Mucosa of descending colon (tissue), 3 donors: ENCODE results near the gene PYGO1. TPM values are rescaled to one million over a fixed set of nuclear protein-coding genes. Genes with fewer than 3 reads are reported as not detected.

Source experiments
- ATAC-seq: fragments of 200-7000 bp; cut with Tn5 transposase; one replicate; pipeline ENCODE4 v1.9.1; 2020; ENCODE audit warnings: mild to moderate bottlenecking, moderate library complexity
- DNase-seq, 3 donors: peaks; one replicate each; pipeline ENCODE4 v3.0.0-alpha.2; 2020
- H3K36me3 ChIP-seq: fragments of 200-600 bp; one replicate; pipeline ENCODE4 v1.8.0; 2021; ENCODE audit warnings: low read depth, mild to moderate bottlenecking
- H3K4me1 ChIP-seq: fragments of 200-600 bp; one replicate; pipeline ENCODE4 v1.8.0; 2021; ENCODE audit warnings: low read depth, mild to moderate bottlenecking
- H3K4me3 ChIP-seq: fragments of 200-600 bp; one replicate; pipeline ENCODE4 v1.8.0; 2021; ENCODE audit warnings: mild to moderate bottlenecking
- H3K9me3 ChIP-seq: fragments of 200-600 bp; one replicate; pipeline ENCODE4 v1.8.0; 2021; ENCODE audit warnings: mild to moderate bottlenecking
- intact Hi-C, 2 donors: fragments of 100-400 bp; cut with DNase I in 1 of 2; cut with micrococcal nuclease in 1 of 2; formaldehyde crosslinking; loops; one replicate each; pipeline versions ENCODE4 v1.11.0 to v1.11.1; 2022; cut with DNase I, micrococcal nuclease
- total RNA-seq, 3 donors: library from RNA; stranded (reverse); fragmentation: NEBNext Ultra II Directional in 2 of 3; extraction: Animal tissue kit (Norgen Biotek cat#: 25700) in 2 of 3; gene quantifications; one replicate each; pipeline versions ENCODE4 v1.2.1 to v1.2.4, GENCODE V29; 2021 to 2023
- TF ChIP-seq, protein P1 (sequence below): fragments of 200-600 bp; IDR thresholded peaks from one replicate; pipeline ENCODE4 v1.8.0; 2022; ENCODE audit warnings: antibody characterized with exemption, mild to moderate bottlenecking
- donor health status: DM: no; HTN: no; CAD: no; lungs with moderate emphysema.
- donor health status: DM: no; HTN: no; CAD: no.
- donor health status: DM: no; HTN: yes; CAD: no.

PYGO1 gene
- total RNA-seq, 3 donors from 2014 or later, result 1.0 to 21.3 (median 1.6) TPM

DNA sequence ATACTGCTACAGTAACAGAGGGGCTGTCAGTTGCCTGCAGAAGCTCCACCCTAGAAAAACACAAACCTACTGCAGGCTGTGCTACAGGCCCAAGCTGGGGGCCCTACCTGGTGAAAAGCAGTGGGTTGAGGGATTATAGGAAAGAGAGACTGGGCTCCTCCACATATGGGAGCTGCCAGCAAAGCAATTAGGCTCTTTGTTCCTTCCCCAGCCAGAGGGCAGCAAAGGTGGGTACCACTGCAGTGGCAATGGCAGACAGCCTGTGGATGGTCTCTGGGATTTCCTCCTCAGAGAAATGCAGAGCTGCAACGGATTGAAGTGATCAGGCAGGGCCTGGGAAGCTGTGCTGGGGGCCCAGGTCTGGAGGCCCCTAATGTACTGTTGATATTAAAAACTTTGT, 61.0 kb downstream of the PYGO1 start:
- H3K36me3 ChIP-seq, result no peaks in the 10 kb centered on the region
- H3K9me3 ChIP-seq, result no peaks in the 10 kb centered on the region
- TF ChIP-seq, protein P1, sequence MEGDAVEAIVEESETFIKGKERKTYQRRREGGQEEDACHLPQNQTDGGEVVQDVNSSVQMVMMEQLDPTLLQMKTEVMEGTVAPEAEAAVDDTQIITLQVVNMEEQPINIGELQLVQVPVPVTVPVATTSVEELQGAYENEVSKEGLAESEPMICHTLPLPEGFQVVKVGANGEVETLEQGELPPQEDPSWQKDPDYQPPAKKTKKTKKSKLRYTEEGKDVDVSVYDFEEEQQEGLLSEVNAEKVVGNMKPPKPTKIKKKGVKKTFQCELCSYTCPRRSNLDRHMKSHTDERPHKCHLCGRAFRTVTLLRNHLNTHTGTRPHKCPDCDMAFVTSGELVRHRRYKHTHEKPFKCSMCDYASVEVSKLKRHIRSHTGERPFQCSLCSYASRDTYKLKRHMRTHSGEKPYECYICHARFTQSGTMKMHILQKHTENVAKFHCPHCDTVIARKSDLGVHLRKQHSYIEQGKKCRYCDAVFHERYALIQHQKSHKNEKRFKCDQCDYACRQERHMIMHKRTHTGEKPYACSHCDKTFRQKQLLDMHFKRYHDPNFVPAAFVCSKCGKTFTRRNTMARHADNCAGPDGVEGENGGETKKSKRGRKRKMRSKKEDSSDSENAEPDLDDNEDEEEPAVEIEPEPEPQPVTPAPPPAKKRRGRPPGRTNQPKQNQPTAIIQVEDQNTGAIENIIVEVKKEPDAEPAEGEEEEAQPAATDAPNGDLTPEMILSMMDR, result no peak
- ATAC-seq (no peak), DNase-seq (no peak)
- H3K4me1 ChIP-seq, result no peaks in the 10 kb centered on the region
- no peak overlapping the region for H3K4me3 ChIP-seq
- intact Hi-C loops, result loop anchor here in 1 of 2 donors (5.0 kb wide), 1 partner anchor 115 kb away; no protein-coding TSS in a partner anchor

DNA sequence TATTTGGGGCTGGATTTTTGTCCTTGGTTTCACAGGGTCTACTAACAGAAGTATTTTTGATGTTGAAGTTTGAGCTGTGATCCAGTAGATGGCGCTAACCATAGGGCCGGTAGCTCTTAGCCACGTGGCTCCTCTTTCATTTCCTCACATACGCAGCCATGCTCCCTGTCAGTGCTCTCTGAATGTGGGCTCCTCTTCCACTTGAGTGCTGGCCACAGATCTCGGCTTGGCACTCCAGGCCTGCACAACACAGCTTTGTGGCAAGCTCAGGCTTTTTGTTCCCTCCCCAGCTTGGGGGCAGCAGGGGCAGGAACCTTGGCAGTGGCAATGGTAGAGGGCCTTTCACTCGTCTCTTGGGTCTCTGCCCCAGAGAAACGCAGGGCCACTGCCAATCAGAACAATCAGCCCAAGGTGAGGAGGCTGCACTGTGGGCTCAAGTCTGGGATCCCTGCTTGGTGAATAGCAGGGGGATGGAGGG, 61.5 kb downstream of the PYGO1 start:
- DNase-seq (peak in 1 of 3 donors; percentile 12), ATAC-seq (peak; percentile 81)
- Histone ChIP-seq H3K36me3 (no peaks in the 10 kb centered on the region), H3K4me3 (no peak overlapping the region), H3K4me1 (no peaks in the 10 kb centered on the region), H3K9me3 (no peaks in the 10 kb centered on the region)
- TF ChIP-seq, protein P1, result no peak
- intact Hi-C loops, result loop anchor here in 1 of 2 donors (5.0 kb wide), 1 partner anchor 116 kb away; no protein-coding TSS in a partner anchor

DNA sequence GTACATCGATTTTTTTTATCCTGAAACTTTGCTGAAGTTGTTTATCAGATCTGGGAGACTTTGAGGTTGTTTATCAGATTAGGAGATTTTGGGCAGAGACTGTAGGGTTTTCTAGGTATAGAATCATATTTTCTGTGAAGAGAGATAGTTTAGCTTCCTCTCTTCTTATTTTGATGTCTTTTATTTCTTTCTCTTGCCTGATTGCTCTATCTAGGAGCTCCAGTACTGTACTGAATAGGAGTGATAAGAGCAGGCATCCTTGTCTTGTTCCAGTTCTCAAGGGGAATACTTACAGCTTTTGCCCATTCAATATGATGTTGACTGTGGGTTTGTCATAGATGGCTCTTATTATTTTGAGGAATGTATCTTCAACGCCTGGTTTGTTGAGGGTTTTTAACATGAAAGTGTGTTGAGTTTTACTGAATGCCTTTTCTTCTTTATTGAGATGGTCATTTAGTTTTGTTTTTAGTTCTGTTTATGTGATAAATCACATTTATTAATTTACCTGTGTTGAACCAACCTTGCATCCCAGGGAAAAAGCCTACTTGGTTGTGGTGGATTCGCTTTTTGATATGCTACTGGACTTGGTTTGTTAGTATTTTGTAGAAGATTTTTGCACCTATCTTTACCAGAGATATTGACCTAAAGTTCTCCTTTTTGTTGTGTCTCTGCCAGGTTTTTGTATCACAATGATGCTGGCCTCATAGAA, 65.2 kb downstream of the PYGO1 start:
- Histone ChIP-seq H3K4me1 (no peaks in the 10 kb centered on the region), H3K9me3 (no peaks in the 10 kb centered on the region), H3K36me3 (no peaks in the 10 kb centered on the region), H3K4me3 (no peak overlapping the region)
- ATAC-seq (no peak), DNase-seq (no peak)
- intact Hi-C loops, result no loop called here
- TF ChIP-seq, protein P1, result no peak

DNA sequence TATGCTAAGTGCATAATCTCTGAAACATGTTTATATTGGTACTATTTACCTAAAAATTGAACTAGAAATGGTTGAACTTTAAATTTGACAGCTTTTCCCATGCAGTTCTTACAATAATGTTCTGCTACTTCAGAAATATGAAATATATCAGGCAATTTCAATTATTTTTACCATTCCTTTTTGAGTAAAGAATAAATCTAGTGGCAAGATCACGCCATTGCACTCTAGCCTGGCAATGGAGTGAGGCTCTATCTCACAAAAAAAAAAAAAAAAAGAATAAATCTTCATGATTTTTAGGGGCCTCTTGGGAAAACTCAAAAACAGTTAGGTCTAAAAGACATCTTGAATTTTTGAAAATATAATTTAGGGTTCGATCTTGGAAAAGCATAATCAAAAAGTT, 69.5 kb downstream of the PYGO1 start:
- H3K4me3 ChIP-seq, result no peak overlapping the region
- ATAC-seq (no peak), DNase-seq (no peak)
- no peaks in the 10 kb centered on the region for H3K4me1 ChIP-seq
- TF ChIP-seq, protein P1, result no peak
- intact Hi-C loops, result no loop called here
- H3K36me3 ChIP-seq, result no peaks in the 10 kb centered on the region
- H3K9me3 ChIP-seq, result no peaks in the 10 kb centered on the region

DNA sequence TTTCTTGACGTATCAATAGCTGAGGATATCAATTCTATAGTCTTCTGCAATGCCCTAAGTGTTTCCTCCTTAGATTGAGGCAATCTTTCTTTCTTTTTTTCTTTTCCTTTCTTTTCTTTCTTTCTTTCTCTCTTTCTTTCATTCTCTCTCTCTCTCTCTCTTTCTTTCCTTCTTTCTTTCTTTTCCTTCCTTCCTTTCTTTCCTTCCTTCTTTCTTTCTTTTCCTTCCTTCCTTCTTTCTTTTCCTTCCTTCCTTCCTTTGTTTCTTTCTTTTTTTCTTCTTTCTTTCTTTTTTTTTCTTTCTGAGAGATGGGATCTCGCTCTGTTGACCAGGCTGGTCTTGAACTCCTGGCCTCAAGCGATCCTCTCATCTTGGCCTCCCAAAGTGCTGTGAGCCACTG, 70.1 kb downstream of the PYGO1 start:
- no peak for ATAC-seq
- H3K9me3 ChIP-seq, result no peaks in the 10 kb centered on the region
- no peaks in the 10 kb centered on the region for H3K36me3 ChIP-seq
- intact Hi-C loops, result no loop called here
- no peaks in the 10 kb centered on the region for H3K4me1 ChIP-seq
- no peak for DNase-seq
- TF ChIP-seq, protein P1, result no peak
- H3K4me3 ChIP-seq, result no peak overlapping the region
